HG03378 (cell line): ENCODE data around the gene CYP3A5.
A peak's percentile ranks its signal among the peaks of the same experiment; 100 is the strongest.

Experiments
- ATAC-seq: cut with Tn5 transposase; IDR thresholded peaks from one replicate; pipeline ENCODE4 v1.9.1; 2021; ENCODE audit warnings: mild to moderate bottlenecking, moderate library complexity; ENCODE audit not compliant: unreplicated experiment

The CYP3A5 gene

GRCh38 chr7:99616359-99617191 is 63.2 kb downstream of the CYP3A5 start, which contains the start of gene ZSCAN25:
TSS of gene ZSCAN25 (plus strand) at chr7:99616946. CDS start at chr7:99619607, 2,661 bp downstream.
- ATAC-seq: peak; percentile 91

- ATAC-seq: no peak
These were observed 63.8 kb downstream of the CYP3A5 start for GRCh38 chr7:99615989-99616358.

- ATAC-seq: no peak
These were observed 65.3 kb downstream of the CYP3A5 start for GRCh38 chr7:99614495-99614894.

- ATAC-seq: no peak
These were observed 72.2 kb downstream of the CYP3A5 start for GRCh38 chr7:99607548-99607947.

- no peak for ATAC-seq
These were observed 73.3 kb downstream of the CYP3A5 start for GRCh38 chr7:99606531-99606930.

- no peak for ATAC-seq
These were observed 74.3 kb downstream of the CYP3A5 start for GRCh38 chr7:99605527-99605926.

- ATAC-seq: no peak
These were observed 78.0 kb downstream of the CYP3A5 start for GRCh38 chr7:99601656-99602310.

GRCh38 chr7:99599836-99600235 is 80.0 kb downstream of the CYP3A5 start:
- ATAC-seq: no peak
